ENCODE measurements around the gene RGS7. TPM values are rescaled to one million over a fixed set of nuclear protein-coding genes. Genes with fewer than 3 reads are reported as not detected.
A peak's percentile ranks its signal among the peaks of the same experiment; 100 is the strongest.
"Not testable (repeated sequence)": the region's sequence is repeated elsewhere in the genome, so short reads cannot be mapped to it uniquely, and the experiment has no call there.

The RGS7 gene
- total and polyA plus RNA-seq, 10 of the 15 experiments (the other 5 are each of a cell fraction or from before 2014, with no cell fraction given): not detected

DNA sequence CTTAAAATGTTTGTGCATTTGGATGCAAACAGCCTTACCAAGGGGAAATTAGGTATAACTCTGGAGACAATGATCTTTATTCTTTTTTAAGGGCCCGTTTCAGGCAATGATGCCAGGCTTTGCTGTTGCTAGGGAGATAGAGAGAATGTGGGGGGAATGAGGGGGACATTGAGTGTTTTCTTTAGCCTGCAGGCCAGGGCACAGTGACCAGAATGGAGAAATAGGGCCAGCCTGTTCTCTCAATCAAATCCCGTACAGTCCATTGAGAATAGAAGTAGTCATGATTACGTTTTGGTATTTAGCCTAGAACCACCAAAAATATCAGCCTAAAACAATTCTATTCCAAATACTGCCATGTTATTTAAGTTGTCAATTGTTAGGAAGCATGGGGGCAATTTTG lies 49.0 kb downstream of the RGS7 start (continued):
- TF ChIP-seq, protein P1, sequence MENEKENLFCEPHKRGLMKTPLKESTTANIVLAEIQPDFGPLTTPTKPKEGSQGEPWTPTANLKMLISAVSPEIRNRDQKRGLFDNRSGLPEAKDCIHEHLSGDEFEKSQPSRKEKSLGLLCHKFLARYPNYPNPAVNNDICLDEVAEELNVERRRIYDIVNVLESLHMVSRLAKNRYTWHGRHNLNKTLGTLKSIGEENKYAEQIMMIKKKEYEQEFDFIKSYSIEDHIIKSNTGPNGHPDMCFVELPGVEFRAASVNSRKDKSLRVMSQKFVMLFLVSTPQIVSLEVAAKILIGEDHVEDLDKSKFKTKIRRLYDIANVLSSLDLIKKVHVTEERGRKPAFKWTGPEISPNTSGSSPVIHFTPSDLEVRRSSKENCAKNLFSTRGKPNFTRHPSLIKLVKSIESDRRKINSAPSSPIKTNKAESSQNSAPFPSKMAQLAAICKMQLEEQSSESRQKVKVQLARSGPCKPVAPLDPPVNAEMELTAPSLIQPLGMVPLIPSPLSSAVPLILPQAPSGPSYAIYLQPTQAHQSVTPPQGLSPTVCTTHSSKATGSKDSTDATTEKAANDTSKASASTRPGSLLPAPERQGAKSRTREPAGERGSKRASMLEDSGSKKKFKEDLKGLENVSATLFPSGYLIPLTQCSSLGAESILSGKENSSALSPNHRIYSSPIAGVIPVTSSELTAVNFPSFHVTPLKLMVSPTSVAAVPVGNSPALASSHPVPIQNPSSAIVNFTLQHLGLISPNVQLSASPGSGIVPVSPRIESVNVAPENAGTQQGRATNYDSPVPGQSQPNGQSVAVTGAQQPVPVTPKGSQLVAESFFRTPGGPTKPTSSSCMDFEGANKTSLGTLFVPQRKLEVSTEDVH (IDR thresholded peaks at IDR 0.05; ENCODE audit: low read depth, partially characterized antibody): no peak
- TF ChIP-seq GATAD2B (conservative IDR thresholded peaks at IDR 0.05; ENCODE audit: low read depth) (no peak), ZNF384 (IDR thresholded peaks at IDR 0.05; ENCODE audit: borderline replicate concordance, low read depth, low read length) (no peak), ZBED1 (IDR thresholded peaks at IDR 0.05; ENCODE audit: borderline replicate concordance) (no peak)

DNA sequence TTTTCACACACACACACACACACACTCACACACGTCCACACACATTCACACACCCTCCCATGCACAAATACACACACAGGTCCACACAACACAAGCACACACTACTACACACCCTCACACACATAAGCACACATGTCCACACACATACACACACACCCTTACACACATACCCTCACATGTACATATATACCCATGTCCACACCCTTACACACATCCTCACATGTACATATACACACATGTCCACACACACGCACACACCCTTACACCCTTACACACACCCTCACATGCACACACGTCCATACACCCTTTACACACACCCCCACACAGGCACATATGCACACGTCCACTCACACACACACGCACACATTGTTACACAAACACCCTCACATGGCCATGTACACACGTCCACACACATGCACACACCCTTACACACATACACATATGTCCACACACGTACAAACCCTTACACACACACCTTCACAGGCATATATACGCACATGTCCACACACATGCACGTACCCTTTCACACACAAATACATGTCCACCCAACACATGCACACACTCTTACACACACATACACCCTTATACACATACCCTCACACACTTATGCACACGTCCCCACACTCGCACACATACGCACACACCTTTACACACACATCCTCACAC lies 50.7 kb downstream of the RGS7 start:
- no TSS peak for BruUV-seq (replicated peaks)
- ChIA-PET SMC1A (ENCODE audit: uncharacterized antibody, unreplicated experiment) (no interaction called here), RAD21 (ENCODE audit: unreplicated experiment) (no interaction called here), CTCF (no interaction called here), POLR2A (no interaction called here)
- Histone ChIP-seq H3K4me1 (ENCODE audit: control insufficient read depth, insufficient read depth, low read length) (no peaks in the 10 kb centered on the region), H3K36me3 (ENCODE audit: control insufficient read depth in 2 of 2, insufficient read depth in 2 of 2, low read length in 1 of 2) (no peaks in the 10 kb centered on the region), H3K27me3 (replicated peaks in 1 of 2; ENCODE audit: control insufficient read depth in 2 of 2, insufficient read depth in 2 of 2, low read length in 1 of 2) (no peaks in the 10 kb centered on the region; a peak in 1 of 4 replicates), H2AFZ (ENCODE audit: control insufficient read depth, low read depth, low read length) (no peak overlapping the region), H3K4me3 (no peak overlapping the region), H3K4me2 (ENCODE audit: control insufficient read depth, insufficient read depth) (no peak overlapping the region), H4K20me1 (ENCODE audit: control insufficient read depth, insufficient read depth) (no peaks in the 10 kb centered on the region), H3K9ac (ENCODE audit: control insufficient read depth, insufficient read depth, low read length) (no peak overlapping the region), H3K9me3 (replicated peaks; ENCODE audit: control insufficient read depth, insufficient read depth, low read length) (no peaks in the 10 kb centered on the region), H3K79me2 (ENCODE audit: control insufficient read depth, insufficient read depth, low read length) (no peaks in the 10 kb centered on the region), H3K27ac (ENCODE audit: control insufficient read depth, insufficient read depth) (no peak overlapping the region)
- WGBS (ENCODE audit: insufficient coverage, insufficient replicate concordance, low lambda C conversion rate, missing lambda C conversion rate): 21% methylated on average over 12 of the region's 12 CpGs
- TF ChIP-seq ZNF217 (IDR thresholded peaks at IDR 0.05) (no peak), NFXL1 (IDR thresholded peaks at IDR 0.05; ENCODE audit: borderline replicate concordance) (no peak)
- TF ChIP-seq, protein P2, sequence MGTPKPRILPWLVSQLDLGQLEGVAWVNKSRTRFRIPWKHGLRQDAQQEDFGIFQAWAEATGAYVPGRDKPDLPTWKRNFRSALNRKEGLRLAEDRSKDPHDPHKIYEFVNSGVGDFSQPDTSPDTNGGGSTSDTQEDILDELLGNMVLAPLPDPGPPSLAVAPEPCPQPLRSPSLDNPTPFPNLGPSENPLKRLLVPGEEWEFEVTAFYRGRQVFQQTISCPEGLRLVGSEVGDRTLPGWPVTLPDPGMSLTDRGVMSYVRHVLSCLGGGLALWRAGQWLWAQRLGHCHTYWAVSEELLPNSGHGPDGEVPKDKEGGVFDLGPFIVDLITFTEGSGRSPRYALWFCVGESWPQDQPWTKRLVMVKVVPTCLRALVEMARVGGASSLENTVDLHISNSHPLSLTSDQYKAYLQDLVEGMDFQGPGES (IDR thresholded peaks at IDR 0.05): no peak
- TF ChIP-seq, protein P3, sequence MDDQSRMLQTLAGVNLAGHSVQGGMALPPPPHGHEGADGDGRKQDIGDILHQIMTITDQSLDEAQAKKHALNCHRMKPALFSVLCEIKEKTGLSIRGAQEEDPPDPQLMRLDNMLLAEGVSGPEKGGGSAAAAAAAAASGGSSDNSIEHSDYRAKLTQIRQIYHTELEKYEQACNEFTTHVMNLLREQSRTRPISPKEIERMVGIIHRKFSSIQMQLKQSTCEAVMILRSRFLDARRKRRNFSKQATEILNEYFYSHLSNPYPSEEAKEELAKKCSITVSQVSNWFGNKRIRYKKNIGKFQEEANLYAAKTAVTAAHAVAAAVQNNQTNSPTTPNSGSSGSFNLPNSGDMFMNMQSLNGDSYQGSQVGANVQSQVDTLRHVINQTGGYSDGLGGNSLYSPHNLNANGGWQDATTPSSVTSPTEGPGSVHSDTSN (IDR thresholded peaks at IDR 0.05; ENCODE audit: insufficient replicate concordance, low read depth, low read length): peak; percentile 7
- no peak for ATAC-seq
- intact Hi-C loops (cut with micrococcal nuclease; ENCODE audit: unreplicated experiment): no loop called here
- in situ Hi-C loops (cut with MboI): no loop called here
- no peak for DNase-seq (ENCODE audit: low read depth, low spot score)
- no peak for FAIRE-seq

DNA sequence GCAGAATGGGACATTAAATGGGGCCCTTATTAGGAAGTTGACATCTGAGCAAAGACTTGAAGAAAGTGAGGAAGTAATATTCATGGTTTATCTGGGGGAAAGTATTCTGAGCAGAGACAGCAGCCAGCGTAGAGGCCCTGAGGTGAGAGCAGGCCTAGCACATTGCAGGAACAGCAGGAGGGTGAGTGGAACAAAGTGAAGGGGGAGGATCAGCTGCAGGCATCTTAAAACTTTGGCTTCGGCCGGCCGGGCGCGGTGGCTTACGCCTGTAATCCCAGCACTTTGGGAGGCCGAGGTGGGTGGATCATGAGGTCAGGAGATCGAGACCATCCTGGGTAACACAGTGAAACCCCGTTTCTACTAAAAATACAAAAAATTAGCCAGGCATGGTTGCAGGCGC lies 55.0 kb downstream of the RGS7 start:
- in situ Hi-C loops (cut with MboI); H3K4me1 ChIP-seq (ENCODE audit: control insufficient read depth, insufficient read depth, low read length); H3K9ac ChIP-seq (ENCODE audit: control insufficient read depth, insufficient read depth, low read length); DNase-seq (ENCODE audit: low read depth, low spot score); H3K36me3 ChIP-seq (ENCODE audit: control insufficient read depth in 2 of 2, insufficient read depth in 2 of 2, low read length in 1 of 2); H3K27me3 ChIP-seq (replicated peaks in 1 of 2; ENCODE audit: control insufficient read depth in 2 of 2, insufficient read depth in 2 of 2, low read length in 1 of 2); H3K4me3 ChIP-seq; SMC1A ChIA-PET (ENCODE audit: uncharacterized antibody, unreplicated experiment); RAD21 ChIA-PET (ENCODE audit: unreplicated experiment); H2AFZ ChIP-seq (ENCODE audit: control insufficient read depth, low read depth, low read length); H4K20me1 ChIP-seq (ENCODE audit: control insufficient read depth, insufficient read depth); BruUV-seq (replicated peaks); H3K9me3 ChIP-seq (replicated peaks; ENCODE audit: control insufficient read depth, insufficient read depth, low read length); intact Hi-C loops (cut with micrococcal nuclease; ENCODE audit: unreplicated experiment); H3K4me2 ChIP-seq (ENCODE audit: control insufficient read depth, insufficient read depth); FAIRE-seq; CTCF ChIA-PET; H3K79me2 ChIP-seq (ENCODE audit: control insufficient read depth, insufficient read depth, low read length); POLR2A ChIA-PET; H3K27ac ChIP-seq (ENCODE audit: control insufficient read depth, insufficient read depth); ATAC-seq: not testable (repeated sequence)
- WGBS (ENCODE audit: insufficient coverage, insufficient replicate concordance, low lambda C conversion rate, missing lambda C conversion rate): 47% methylated on average over 11 of the region's 11 CpGs

All from GM12878 (cell line).